Measurements from ENCODE around the gene TSPAN10.

The TSPAN10 gene

DNA sequence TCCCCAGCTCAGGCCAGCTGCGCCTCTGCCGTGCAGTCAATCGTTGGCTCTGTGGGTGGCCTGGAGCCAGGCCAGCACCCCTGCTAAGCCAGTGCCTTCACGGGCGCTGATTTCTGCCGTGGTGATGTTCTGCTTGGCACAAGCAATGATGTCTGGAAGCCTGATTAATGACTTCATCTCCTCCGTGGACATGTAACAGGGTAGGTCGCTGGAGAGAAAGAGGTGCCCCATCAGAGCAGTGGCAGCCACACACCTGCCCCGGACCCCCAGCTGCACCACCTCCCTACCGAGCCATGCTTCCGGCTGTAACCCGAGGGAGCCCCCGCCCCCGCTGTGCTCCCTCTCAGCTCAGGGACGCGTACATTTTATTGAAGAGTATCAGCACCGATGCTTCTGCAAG lies 44.7 kb downstream of the TSPAN10 start:
- TF ChIP-seq, protein P1, sequence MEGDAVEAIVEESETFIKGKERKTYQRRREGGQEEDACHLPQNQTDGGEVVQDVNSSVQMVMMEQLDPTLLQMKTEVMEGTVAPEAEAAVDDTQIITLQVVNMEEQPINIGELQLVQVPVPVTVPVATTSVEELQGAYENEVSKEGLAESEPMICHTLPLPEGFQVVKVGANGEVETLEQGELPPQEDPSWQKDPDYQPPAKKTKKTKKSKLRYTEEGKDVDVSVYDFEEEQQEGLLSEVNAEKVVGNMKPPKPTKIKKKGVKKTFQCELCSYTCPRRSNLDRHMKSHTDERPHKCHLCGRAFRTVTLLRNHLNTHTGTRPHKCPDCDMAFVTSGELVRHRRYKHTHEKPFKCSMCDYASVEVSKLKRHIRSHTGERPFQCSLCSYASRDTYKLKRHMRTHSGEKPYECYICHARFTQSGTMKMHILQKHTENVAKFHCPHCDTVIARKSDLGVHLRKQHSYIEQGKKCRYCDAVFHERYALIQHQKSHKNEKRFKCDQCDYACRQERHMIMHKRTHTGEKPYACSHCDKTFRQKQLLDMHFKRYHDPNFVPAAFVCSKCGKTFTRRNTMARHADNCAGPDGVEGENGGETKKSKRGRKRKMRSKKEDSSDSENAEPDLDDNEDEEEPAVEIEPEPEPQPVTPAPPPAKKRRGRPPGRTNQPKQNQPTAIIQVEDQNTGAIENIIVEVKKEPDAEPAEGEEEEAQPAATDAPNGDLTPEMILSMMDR (conservative IDR thresholded peaks at IDR 0.05; ENCODE audit: low read depth, low read length) = no peak
- DNase-seq (ENCODE audit: low read depth) = no peak

GRCh38 chr17:81682565-81683207 lies 45.7 kb downstream of the TSPAN10 start:
- no peak for DNase-seq (ENCODE audit: low read depth)
- H3K4me3 ChIP-seq (ENCODE audit: low read length) = peak overlapping the region; percentile 90
- TF ChIP-seq, protein P1 (conservative IDR thresholded peaks at IDR 0.05; ENCODE audit: low read depth, low read length) = no peak

More for the DNA sequence above, 44.7 kb downstream of the TSPAN10 start:
- no peak overlapping the region for H3K4me3 ChIP-seq (ENCODE audit: low read length)

- no peak for DNase-seq (ENCODE audit: low read depth)
- peak overlapping the region; percentile 90 for H3K4me3 ChIP-seq (ENCODE audit: low read length)
Measured at GRCh38 chr17:81683208-81683583, 46.2 kb downstream of the TSPAN10 start.

GRCh38 chr17:81683584-81684441 lies 46.8 kb downstream of the TSPAN10 start, which contains the start of the genes ARL16 and HGS:
ARL16 (minus strand) TSS chr17:81683797; CDS start chr17:81683753, 44 bp downstream.
HGS (plus strand) TSS chr17:81684011; CDS start chr17:81684067, 56 bp downstream.
- peak within 1 kb of the TSS; percentile 90 for H3K4me3 ChIP-seq (ENCODE audit: low read length)
- DNase-seq (ENCODE audit: low read depth) = peak; percentile 93
- TF ChIP-seq, protein P1 (conservative IDR thresholded peaks at IDR 0.05; ENCODE audit: low read depth, low read length) = no peak

More at GRCh38 chr17:81683208-81683583, 46.2 kb downstream of the TSPAN10 start:
- TF ChIP-seq, protein P1 (conservative IDR thresholded peaks at IDR 0.05; ENCODE audit: low read depth, low read length) = no peak

DNA sequence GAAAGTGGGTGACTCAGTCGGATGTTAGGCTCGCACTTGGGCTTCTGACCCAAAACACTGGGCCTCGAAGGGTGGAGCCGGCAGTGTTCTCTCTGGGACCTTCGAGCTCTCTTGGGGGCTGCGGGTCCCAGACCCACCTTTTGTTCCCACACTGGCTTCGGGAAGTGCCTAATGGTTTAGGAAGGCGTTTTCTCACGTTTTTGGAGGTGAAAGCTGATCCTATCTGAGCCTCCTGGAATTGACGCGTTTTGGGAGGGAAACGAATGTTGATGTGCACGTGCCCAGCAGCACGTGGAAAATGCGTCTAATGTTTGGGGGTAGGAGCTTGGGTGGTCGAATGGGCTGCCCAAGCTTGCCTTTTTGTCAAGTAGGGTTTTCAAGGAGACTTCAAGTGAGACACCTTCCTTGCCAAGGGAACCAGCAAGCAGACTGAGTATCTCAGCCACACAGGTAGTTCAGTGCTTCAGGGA lies 47.5 kb downstream of the TSPAN10 start:
- DNase-seq (ENCODE audit: low read depth) = no peak
- peak overlapping the region; percentile 90 for H3K4me3 ChIP-seq (ENCODE audit: low read length)
- TF ChIP-seq, protein P1 (conservative IDR thresholded peaks at IDR 0.05; ENCODE audit: low read depth, low read length) = no peak

DNA sequence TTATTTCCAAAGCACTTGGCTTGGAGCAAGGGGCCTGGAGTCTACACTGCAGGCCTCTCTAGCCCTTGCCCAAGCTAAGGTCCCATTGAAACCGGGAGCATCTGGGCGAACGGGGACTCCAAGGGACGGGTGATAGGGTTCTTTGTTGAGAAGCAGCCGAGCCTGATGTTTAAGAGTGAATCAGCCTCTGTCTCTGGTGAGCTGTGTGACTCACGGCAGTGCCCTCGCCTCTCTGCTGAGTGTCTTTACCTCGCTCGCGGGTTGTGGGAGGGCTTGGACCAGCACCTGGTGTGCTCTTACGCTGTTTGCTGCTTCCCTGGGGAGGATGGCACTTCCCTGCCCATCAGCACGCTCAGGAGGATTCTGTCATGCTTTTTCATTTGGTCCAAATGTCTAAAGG lies 48.1 kb downstream of the TSPAN10 start:
- TF ChIP-seq, protein P1 (conservative IDR thresholded peaks at IDR 0.05; ENCODE audit: low read depth, low read length) = no peak
- H3K4me3 ChIP-seq (ENCODE audit: low read length) = peak overlapping the region; percentile 90
- no peak for DNase-seq (ENCODE audit: low read depth)
